Measurements from ENCODE around the gene MCRIP1. TPM values are rescaled to one million over a fixed set of nuclear protein-coding genes. Genes with fewer than 3 reads are reported as not detected.

MCRIP1 gene
- total and polyA plus RNA-seq, 2 of the 13 experiments (the other 11 are each of a cell fraction or from before 2014, with no cell fraction given): 79.7 to 84.9 TPM

DNA sequence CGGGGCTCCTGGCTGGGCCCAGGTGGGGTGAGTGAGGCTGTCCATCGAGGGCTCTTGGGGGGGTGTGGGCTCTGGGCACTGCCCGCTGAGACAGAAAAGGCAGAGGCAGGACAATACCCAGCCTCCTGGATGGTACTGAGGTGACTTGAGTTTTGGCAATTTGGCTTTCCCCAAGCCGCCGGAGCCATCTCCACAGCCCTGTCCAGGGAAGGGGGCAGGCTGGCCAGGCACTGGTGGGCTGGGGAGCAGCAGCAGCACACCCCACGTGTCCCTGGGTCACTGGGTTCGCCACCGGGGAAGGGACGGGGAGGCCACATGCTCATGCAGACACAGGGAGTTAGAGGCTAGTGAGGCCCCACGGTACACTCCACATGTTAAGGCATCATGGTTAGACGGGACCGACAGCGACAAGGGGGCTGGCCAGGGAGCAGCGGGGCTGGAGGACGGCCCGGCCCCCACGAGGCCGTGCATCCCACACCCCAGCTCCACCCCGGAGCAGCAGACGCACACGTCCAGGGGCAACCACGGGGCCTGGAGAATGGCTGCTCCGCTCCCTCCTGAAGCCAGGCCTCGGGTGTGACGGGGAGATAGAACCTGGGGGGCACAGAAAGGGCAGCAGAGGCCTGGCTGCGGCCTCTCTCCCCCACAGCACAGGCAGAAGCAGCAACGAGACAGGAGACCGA, 35.0 kb upstream of the MCRIP1 start (continued):
- no peak; the same call in 1 of the 2 replicates for TF ChIP-seq ZSCAN29 (CRISPR knock-in tag; conservative IDR thresholded peaks at IDR 0.05)
- no peak for TF ChIP-seq ZNF891 (CRISPR knock-in tag; IDR thresholded peaks at IDR 0.05)
- TF ChIP-seq RFX3 (CRISPR knock-in tag; IDR thresholded peaks at IDR 0.05): no peak
- peak; percentile 69; the same call in 1 of the 2 replicates for TF ChIP-seq JUNB (CRISPR knock-in tag; IDR thresholded peaks at IDR 0.05; ENCODE audit: borderline replicate concordance)
- TF ChIP-seq ZNF589 (CRISPR knock-in tag; conservative IDR thresholded peaks at IDR 0.05): peak; percentile 79
- TF ChIP-seq ZNF563 (CRISPR knock-in tag; IDR thresholded peaks at IDR 0.05): peak; percentile 60; the same call in 1 of the 2 replicates
- no peak for TF ChIP-seq ZFY (CRISPR knock-in tag; IDR thresholded peaks at IDR 0.05)
- TF ChIP-seq MXD4 (CRISPR knock-in tag; IDR thresholded peaks at IDR 0.05): 0 out of 2 replicates have a peak, but pooled peaks have one; percentile 15
- TF ChIP-seq ZNF331 (CRISPR knock-in tag; IDR thresholded peaks at IDR 0.05): 0 out of 2 replicates have a peak, but pooled peaks have one; percentile 19
- TF ChIP-seq, protein P1, sequence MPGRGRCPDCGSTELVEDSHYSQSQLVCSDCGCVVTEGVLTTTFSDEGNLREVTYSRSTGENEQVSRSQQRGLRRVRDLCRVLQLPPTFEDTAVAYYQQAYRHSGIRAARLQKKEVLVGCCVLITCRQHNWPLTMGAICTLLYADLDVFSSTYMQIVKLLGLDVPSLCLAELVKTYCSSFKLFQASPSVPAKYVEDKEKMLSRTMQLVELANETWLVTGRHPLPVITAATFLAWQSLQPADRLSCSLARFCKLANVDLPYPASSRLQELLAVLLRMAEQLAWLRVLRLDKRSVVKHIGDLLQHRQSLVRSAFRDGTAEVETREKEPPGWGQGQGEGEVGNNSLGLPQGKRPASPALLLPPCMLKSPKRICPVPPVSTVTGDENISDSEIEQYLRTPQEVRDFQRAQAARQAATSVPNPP (CRISPR knock-in tag; IDR thresholded peaks at IDR 0.05): peak; percentile 75; the same call in 1 of the 2 replicates
- peak; percentile 56; the same call in 1 of the 2 replicates for TF ChIP-seq CBX5 (CRISPR knock-in tag; IDR thresholded peaks at IDR 0.05; ENCODE audit: borderline replicate concordance)
- TF ChIP-seq JUND (CRISPR knock-in tag; IDR thresholded peaks at IDR 0.05): peak; percentile 25; the same call in 1 of the 2 replicates
- peak; percentile 43 for TF ChIP-seq TEAD3 (CRISPR knock-in tag; optimal IDR thresholded peaks at IDR 0.05; ENCODE audit: borderline replicate concordance)
- TF ChIP-seq MTF2 (CRISPR knock-in tag; IDR thresholded peaks at IDR 0.05; ENCODE audit: borderline replicate concordance): 0 out of 2 replicates have a peak, but pooled peaks have one; percentile 53
- peak; percentile 77 for TF ChIP-seq HOXA9 (CRISPR knock-in tag; IDR thresholded peaks at IDR 0.05; ENCODE audit: borderline replicate concordance)
- peak; percentile 35; the same call in 1 of the 2 replicates for TF ChIP-seq MED13 (CRISPR knock-in tag; IDR thresholded peaks at IDR 0.05)
- no peak for TF ChIP-seq BCL6 (CRISPR knock-in tag; IDR thresholded peaks at IDR 0.05)
- TF ChIP-seq PHB2 (IDR thresholded peaks at IDR 0.05; ENCODE audit: partially characterized antibody): no peak
- TF ChIP-seq, protein P2, sequence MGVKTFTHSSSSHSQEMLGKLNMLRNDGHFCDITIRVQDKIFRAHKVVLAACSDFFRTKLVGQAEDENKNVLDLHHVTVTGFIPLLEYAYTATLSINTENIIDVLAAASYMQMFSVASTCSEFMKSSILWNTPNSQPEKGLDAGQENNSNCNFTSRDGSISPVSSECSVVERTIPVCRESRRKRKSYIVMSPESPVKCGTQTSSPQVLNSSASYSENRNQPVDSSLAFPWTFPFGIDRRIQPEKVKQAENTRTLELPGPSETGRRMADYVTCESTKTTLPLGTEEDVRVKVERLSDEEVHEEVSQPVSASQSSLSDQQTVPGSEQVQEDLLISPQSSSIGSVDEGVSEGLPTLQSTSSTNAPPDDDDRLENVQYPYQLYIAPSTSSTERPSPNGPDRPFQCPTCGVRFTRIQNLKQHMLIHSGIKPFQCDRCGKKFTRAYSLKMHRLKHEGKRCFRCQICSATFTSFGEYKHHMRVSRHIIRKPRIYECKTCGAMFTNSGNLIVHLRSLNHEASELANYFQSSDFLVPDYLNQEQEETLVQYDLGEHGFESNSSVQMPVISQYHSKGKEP (CRISPR knock-in tag; IDR thresholded peaks at IDR 0.05): 0 out of 2 replicates have a peak, but pooled peaks have one; percentile 11
- 0 out of 2 replicates have a peak, but pooled peaks have one; percentile 20 for TF ChIP-seq ZNF816 (CRISPR knock-in tag; IDR thresholded peaks at IDR 0.05; ENCODE audit: borderline replicate concordance)
- 0 out of 2 replicates have a peak, but pooled peaks have one; percentile 10 for TF ChIP-seq FOXK1 (CRISPR knock-in tag; IDR thresholded peaks at IDR 0.05; ENCODE audit: borderline replicate concordance, low read depth)
- TF ChIP-seq CHD2 (IDR thresholded peaks at IDR 0.05; ENCODE audit: low read depth, low read length): 0 out of 2 replicates have a peak, but pooled peaks have one; percentile 33
- no peak for TF ChIP-seq CREB1 (IDR thresholded peaks at IDR 0.05)
- TF ChIP-seq CREB1 (CRISPR knock-in tag; IDR thresholded peaks at IDR 0.05): no peak
- no peak for TF ChIP-seq NONO (IDR thresholded peaks at IDR 0.05)
- peak; percentile 86 for TF ChIP-seq NONO (CRISPR knock-in tag; conservative IDR thresholded peaks at IDR 0.05)
- 0 out of 2 replicates have a peak, but pooled peaks have one; percentile 19 for TF ChIP-seq ZNF556 (CRISPR knock-in tag; IDR thresholded peaks at IDR 0.05; ENCODE audit: borderline replicate concordance)
- TF ChIP-seq NFKB2 (CRISPR knock-in tag; IDR thresholded peaks at IDR 0.05; ENCODE audit: borderline replicate concordance): no peak; the same call in 1 of the 2 replicates
